Hematopoietic multipotent progenitor cell treated with erythropoietin and hydrocortisone succinate and interleukin-3 and kit ligand, for 15 days (in vitro differentiated cells): ENCODE results near the gene SERPINA12.
A peak's percentile ranks its signal among the peaks of the same experiment; 100 is the strongest.

ENCODE experiments used
- DNase-seq: peaks from one replicate; pipeline ENCODE4 v3.0.0-alpha.2; 2015; ENCODE audit warnings: low spot score

The SERPINA12 gene

GRCh38 chr14:94509356-94509755, at the start of gene SERPINA12:
Gene SERPINA12 (minus strand): TSS chr14:94509469. CDS start chr14:94498397, 11,072 bp downstream.
- DNase-seq: no peak

- DNase-seq: no peak
Measured at GRCh38 chr14:94558842-94559241, 49.6 kb upstream of the SERPINA12 start.

GRCh38 chr14:94557327-94557726, 48.1 kb upstream of the SERPINA12 start:
- no peak for DNase-seq

- DNase-seq: no peak
Measured at GRCh38 chr14:94555991-94556390, 46.7 kb upstream of the SERPINA12 start.

GRCh38 chr14:94550041-94550440, 40.8 kb upstream of the SERPINA12 start:
- DNase-seq: no peak

GRCh38 chr14:94548999-94549985, 40.0 kb upstream of the SERPINA12 start:
- peak; percentile 44 for DNase-seq

- DNase-seq: no peak
Measured at GRCh38 chr14:94548131-94548998, 39.1 kb upstream of the SERPINA12 start.

GRCh38 chr14:94547726-94548125, 38.5 kb upstream of the SERPINA12 start:
- no peak for DNase-seq

GRCh38 chr14:94547151-94547680, 37.9 kb upstream of the SERPINA12 start:
- no peak for DNase-seq

- no peak for DNase-seq
Measured at GRCh38 chr14:94545131-94545841, 36.0 kb upstream of the SERPINA12 start.

GRCh38 chr14:94544726-94545125, 35.5 kb upstream of the SERPINA12 start:
- no peak for DNase-seq

- no peak for DNase-seq
Measured at GRCh38 chr14:94543449-94544124, 34.3 kb upstream of the SERPINA12 start.

GRCh38 chr14:94542811-94543440, 33.7 kb upstream of the SERPINA12 start:
- no peak for DNase-seq

- no peak for DNase-seq
Measured at GRCh38 chr14:94542111-94542810, 33.0 kb upstream of the SERPINA12 start.

GRCh38 chr14:94541234-94541975, 32.1 kb upstream of the SERPINA12 start:
- DNase-seq: no peak

GRCh38 chr14:94540031-94540794, 30.9 kb upstream of the SERPINA12 start:
- no peak for DNase-seq

- no peak for DNase-seq
Measured at GRCh38 chr14:94539181-94539580, 29.9 kb upstream of the SERPINA12 start.

GRCh38 chr14:94538070-94538740, 28.9 kb upstream of the SERPINA12 start:
- no peak for DNase-seq
